Glutamatergic neuron (in vitro differentiated cells): ENCODE data around the gene LHFPL6. TPM values are rescaled to one million over a fixed set of nuclear protein-coding genes. Genes with fewer than 3 reads are reported as not detected.

ENCODE experiments used
- DNase-seq: peaks from one replicate; pipeline ENCODE4 v3.0.0; 2022
- H3K27ac Mint-ChIP-seq: one replicate; pipeline ENCODE4 v1.8.0; 2020; ENCODE audit warnings: mild to moderate bottlenecking, mixed read lengths, inconsistent platforms; ENCODE audit not compliant: unreplicated experiment
- H3K27me3 Mint-ChIP-seq: one replicate; pipeline ENCODE4 v1.8.0; 2020; ENCODE audit warnings: mild to moderate bottlenecking, moderate library complexity, mixed read lengths, inconsistent platforms; ENCODE audit not compliant: unreplicated experiment
- H3K36me3 Mint-ChIP-seq: one replicate; pipeline ENCODE4 v1.8.0; 2020; ENCODE audit warnings: mild to moderate bottlenecking, mixed read lengths, inconsistent platforms; ENCODE audit not compliant: unreplicated experiment
- H3K4me1 Mint-ChIP-seq: one replicate; pipeline ENCODE4 v1.8.0; 2020; ENCODE audit warnings: mild to moderate bottlenecking, low read depth, mixed read lengths, inconsistent platforms; ENCODE audit not compliant: unreplicated experiment
- H3K4me3 Mint-ChIP-seq: one replicate; pipeline ENCODE4 v1.8.0; 2020; ENCODE audit warnings: mild to moderate bottlenecking, mixed read lengths, inconsistent platforms; ENCODE audit not compliant: unreplicated experiment
- H3K9me3 Mint-ChIP-seq: one replicate; pipeline ENCODE4 v1.8.0; 2020; ENCODE audit warnings: mild to moderate bottlenecking, moderate library complexity, mixed read lengths, inconsistent platforms; ENCODE audit not compliant: unreplicated experiment
- CTCF ChIP-seq: fragments of 200-600 bp; sonication (generic); IDR thresholded peaks from one replicate; pipeline ENCODE4 v1.5.0; 2021; ENCODE audit not compliant: partially characterized antibody, unreplicated experiment
- total RNA-seq: library from RNA; stranded (reverse); fragmentation: NEBNext Ultra II Directional; extraction: Animal tissue kit (Norgen Biotek cat#: 25700); gene quantifications from one replicate; pipeline ENCODE4 v1.2.1, GENCODE V29; 2021; ENCODE audit not compliant: unreplicated experiment

The LHFPL6 gene
- total RNA-seq, 1 donor from 2014 or later: 1.7 TPM

- Mint-ChIP-seq H3K4me1 (no peaks in the 10 kb centered on the region), H3K9me3 (no peaks in the 10 kb centered on the region), H3K27ac (no peak overlapping the region), H3K36me3 (no peaks in the 10 kb centered on the region), H3K27me3 (peaks cover 3% of the 10 kb centered on the region), H3K4me3 (no peak overlapping the region)
- TF ChIP-seq CTCF: no peak
- no peak for DNase-seq
Measured at GRCh38 chr13:39550931-39551330, 52.1 kb downstream of the LHFPL6 start.

GRCh38 chr13:39547108-39547507 lies 55.9 kb downstream of the LHFPL6 start:
- TF ChIP-seq CTCF: no peak
- H3K9me3 Mint-ChIP-seq: no peaks in the 10 kb centered on the region
- H3K27me3 Mint-ChIP-seq: peaks cover 1% of the 10 kb centered on the region
- H3K27ac Mint-ChIP-seq: no peak overlapping the region
- no peaks in the 10 kb centered on the region for H3K36me3 Mint-ChIP-seq
- DNase-seq: no peak
- H3K4me3 Mint-ChIP-seq: no peak overlapping the region
- H3K4me1 Mint-ChIP-seq: peaks cover 9% of the 10 kb centered on the region

GRCh38 chr13:39542361-39542760 lies 60.6 kb downstream of the LHFPL6 start:
- DNase-seq: no peak
- Mint-ChIP-seq H3K4me3 (no peak overlapping the region), H3K36me3 (no peaks in the 10 kb centered on the region), H3K4me1 (peaks cover 9% of the 10 kb centered on the region), H3K27ac (no peak overlapping the region), H3K9me3 (no peaks in the 10 kb centered on the region), H3K27me3 (peaks cover 1% of the 10 kb centered on the region)
- TF ChIP-seq CTCF: no peak

- Mint-ChIP-seq H3K4me3 (no peak overlapping the region), H3K27me3 (no peaks in the 10 kb centered on the region), H3K4me1 (peaks cover 9% of the 10 kb centered on the region), H3K36me3 (no peaks in the 10 kb centered on the region), H3K27ac (no peak overlapping the region), H3K9me3 (no peaks in the 10 kb centered on the region)
- DNase-seq: no peak
- no peak for TF ChIP-seq CTCF
Measured at GRCh38 chr13:39540929-39541605, 61.9 kb downstream of the LHFPL6 start.
